C1 segment of cervical spinal cord (tissue), 14 donors: ENCODE data around the gene PKD2.
A peak's percentile ranks its signal among the peaks of the same experiment; 100 is the strongest.

Experiments
- DNase-seq, 14 donors: peaks; one replicate each; lab custom pipeline; 2025; lab: John Stamatoyannopoulos, UW

The PKD2 gene

GRCh38 chr4:88007304-88008121, at the start of gene PKD2:
Gene PKD2 (plus strand): TSS chr4:88007635. CDS start chr4:88007734, 99 bp downstream.
- peak; percentile 12 to 89 (median 74) for DNase-seq

GRCh38 chr4:87961993-87962392, 45.4 kb upstream of the PKD2 start:
- DNase-seq = no peak

DNA sequence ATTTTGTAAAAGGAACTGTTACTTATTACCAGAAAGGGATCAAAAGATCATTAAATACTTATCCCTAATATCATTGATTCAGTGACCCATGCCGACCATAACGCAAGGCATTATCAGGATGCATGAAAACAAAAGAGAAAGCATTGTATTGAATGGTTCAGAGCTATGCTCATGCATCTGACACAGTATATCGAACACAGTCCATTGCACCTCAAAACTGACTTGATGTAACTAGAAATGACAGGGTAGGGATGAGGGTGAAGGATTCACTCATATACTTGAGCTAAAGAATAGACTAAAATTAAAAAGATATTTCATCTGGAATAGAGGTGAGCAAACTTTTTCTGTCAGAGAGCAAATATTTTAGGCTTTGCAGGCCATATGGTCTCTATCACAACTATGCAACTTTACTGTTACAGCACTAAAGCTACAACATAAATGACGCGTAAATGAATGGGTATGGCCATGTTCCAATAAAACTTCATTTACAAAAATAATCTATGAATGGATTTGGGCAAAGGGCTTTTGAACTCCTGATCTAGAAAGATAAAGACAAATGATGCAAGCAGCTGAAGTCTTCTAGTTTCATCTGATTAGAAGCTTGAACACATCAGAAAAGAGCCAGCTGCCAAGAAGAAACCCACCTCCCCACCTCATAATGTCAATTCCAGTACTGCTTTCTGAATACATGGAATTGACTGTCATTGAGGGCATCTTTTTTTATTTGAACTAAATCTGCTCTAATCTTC, 44.9 kb upstream of the PKD2 start:
- DNase-seq = no peak

DNA sequence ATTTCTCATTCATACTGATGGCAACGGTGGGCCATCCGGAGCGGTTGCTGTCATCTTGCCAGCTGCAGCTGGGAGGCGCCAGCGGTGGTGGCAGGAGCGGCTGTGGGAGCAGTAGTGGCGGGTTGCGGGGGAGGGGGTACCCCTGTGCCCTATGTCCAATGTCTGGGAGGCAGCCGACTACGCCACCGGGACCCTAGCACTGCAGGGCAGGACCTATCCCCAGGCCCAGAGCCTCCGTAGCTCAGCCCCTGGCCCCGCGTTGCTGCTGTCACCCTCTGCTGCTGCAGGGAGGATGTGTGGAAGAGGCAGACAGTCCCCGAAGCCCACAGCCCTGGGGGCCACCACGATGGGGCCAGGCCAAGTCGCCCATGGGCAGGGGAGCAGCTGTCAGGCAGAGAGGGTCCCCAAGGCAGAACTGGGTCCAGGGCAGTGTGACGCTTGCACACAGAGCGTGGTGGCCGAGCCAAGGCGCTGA, 41.9 kb upstream of the PKD2 start:
- DNase-seq = no peak

DNA sequence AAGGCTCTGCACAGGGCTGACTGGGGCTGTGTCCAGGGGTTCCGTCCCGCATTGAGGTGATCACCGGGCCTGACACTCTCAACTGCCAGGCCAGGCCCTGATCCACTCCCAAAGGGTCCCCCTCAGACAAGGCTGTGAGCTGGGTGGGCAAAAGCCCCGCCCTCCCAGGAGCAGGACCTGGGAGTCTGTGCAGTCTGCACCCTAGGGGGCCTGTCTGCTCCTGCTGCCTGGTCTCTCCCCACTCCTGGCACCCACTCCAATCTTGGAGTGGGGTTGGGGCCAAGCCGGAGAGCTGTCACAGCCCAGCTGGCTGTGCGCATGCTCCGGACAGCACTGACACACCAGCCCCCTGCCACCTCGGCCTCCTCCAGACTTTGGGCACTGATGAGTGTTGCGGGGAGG, 41.3 kb upstream of the PKD2 start:
- no peak for DNase-seq

DNA sequence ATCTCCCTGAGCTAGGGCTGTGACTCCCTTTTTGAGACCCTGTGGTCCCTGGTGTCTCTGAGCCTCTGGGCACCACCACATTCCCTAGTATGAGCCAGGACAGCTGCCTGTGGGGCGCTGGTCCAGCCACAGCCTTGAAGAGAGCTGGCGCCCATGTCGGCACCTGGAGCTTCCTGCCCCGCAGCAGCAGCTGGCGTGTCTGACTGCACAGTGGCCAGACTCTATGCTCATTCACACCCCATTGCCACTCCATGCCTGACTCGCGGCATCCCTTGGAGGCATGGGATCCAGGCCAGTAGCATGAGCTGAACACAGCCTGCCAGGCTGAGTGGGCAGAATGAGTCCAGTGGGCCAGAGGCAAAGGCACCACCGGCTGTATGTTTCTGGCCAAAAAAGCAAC, 40.2 kb upstream of the PKD2 start:
- DNase-seq = peak in 1 of 14 donors; percentile 14

DNA sequence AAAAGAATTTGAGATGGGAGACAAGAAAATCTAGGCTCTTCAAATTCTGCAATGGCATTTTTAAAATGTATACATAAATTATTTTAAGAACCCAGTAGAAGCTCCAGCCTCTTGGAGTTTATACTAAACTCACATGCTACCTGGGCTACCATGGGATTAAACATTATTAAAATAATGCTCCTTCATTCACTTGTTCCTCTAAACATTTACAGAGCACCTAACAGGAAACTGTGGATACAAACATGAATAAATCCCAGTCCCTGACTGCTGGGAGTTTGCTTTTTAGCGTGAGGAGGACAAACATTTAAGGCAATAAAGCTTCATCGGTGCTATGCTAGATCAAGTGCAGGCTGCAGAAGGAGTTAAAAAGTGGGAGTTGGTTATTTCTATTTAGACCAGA, 37.3 kb upstream of the PKD2 start:
- no peak for DNase-seq

DNA sequence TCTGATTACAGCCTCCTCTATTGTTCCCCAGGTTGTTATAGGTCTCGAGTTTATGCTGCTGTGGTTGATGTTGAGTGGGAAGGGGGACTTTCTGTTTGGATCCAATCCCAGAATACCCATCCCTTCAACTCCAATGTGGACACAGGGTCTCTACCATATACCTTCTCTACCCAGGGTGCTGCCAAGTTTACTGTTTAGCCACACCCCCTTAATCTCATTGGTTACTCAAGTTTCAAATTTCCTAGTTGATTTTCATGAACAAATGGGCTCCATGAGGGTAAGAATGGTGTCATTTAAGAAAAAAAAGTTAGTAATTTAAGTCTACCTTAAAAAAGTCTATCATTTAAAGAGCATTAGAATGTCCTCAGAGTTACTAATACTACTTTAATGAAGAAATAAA, 35.6 kb upstream of the PKD2 start:
- DNase-seq = no peak

DNA sequence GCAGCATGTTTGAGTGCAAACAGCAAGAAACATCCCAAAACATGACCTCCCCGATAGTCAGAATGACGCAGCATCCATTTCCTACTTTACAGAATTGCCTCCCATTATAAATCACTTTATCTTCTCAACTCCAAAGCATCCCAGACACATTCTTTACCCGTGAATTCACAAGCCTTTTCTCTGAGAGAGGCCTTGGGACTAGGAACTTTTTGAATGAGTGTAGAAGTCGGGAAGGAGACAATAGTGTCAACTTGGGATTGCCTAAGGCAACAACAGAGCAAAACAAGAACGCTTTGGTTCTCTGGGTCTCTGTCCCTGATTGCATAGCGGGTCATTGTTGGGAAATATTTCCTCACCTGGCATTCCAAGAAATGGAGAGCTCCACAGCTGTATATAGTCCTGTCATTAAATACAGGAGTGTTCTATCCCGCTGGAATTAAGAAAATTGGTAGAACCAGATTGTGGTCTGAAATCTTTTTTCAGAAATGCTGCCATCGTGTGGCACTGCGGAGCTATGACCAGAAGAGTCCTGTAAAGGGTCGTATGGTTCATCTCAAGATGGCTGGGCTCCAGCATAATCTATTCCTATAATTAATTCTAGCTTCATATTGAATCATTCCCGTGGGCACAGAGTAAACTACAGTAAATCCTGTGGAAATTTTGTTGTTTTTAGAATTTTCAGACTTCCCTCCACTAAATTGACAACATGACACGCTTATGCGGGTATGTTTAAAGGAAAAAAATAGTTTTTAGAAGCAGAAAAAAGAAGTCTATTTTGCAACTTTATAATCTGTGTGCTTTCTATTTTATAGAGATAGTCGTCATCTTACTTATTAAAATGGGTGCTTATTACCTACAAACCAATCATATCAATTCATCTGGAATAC, 33.9 kb upstream of the PKD2 start:
- DNase-seq = peak in 10 of 14 donors; percentile 9 to 82 (median 52)

DNA sequence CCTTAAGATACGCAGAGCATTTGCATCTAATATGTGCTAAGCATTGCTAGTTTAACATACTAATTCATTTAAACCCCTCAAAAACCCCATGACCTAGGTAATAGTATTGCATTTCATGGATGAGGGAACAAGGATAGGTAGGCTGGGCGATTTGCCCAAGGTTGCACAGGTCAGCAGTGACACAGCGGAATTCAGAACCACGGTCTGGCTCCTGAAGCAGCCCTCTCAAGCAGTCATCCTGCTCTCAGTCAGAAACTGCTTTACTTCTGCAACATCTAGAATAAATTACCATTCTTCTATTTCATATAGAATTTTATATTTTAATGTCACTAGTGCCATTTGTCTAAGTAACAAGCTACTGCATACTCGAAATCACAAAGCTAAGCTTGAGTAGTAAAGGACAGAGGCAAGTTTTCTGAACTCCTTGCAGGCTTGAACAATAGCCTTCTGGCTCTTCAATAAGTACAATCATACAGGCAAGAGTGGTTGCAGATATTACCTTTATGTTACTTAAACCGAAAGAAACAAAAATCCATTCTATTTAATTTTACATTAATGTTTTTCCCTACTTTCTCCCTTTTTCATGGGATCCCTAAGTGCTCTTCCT, 32.5 kb upstream of the PKD2 start:
- peak in 2 of 14 donors; percentile 12 to 24 for DNase-seq

GRCh38 chr4:87975466-87975865, 32.0 kb upstream of the PKD2 start, which contains the start of gene SPP1:
Gene SPP1 (plus strand): TSS chr4:87975714. CDS start chr4:87976896, 1,182 bp downstream.
- DNase-seq = peak in 13 of 14 donors; percentile 3 to 75 (median 67)

GRCh38 chr4:87977521-87978278, 29.7 kb upstream of the PKD2 start:
- DNase-seq = peak in 8 of 14 donors; percentile 11 to 64 (median 30)

- DNase-seq = peak in 2 of 14 donors; percentile 18 to 22
Measured at GRCh38 chr4:87978681-87979080, 28.8 kb upstream of the PKD2 start.

- no peak for DNase-seq
Measured at GRCh38 chr4:87979810-87980209, 27.6 kb upstream of the PKD2 start.

DNA sequence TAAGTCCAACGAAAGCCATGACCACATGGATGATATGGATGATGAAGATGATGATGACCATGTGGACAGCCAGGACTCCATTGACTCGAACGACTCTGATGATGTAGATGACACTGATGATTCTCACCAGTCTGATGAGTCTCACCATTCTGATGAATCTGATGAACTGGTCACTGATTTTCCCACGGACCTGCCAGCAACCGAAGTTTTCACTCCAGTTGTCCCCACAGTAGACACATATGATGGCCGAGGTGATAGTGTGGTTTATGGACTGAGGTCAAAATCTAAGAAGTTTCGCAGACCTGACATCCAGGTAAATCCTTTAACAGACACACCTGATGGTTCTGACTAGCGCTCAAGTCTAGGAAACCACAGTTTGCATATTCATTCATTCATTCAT, 25.9 kb upstream of the PKD2 start:
- DNase-seq = no peak

DNA sequence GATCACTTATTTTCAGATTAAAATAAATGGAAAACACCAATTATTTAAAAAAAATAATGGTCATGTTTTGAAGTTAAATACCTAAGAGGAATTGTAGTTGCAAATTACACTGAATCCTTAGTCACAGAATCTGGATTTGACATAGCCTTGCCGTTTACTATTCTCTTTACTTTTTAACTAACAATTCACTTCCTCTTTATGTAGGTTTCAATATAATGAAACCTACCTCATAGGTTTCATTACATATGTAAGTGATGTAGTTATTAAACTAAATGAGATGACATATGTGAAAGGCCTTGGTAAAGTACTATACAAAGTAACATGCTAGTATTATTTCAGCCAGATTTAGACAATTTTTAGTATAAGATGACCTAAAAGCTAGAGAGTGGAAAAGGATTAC, 25.4 kb upstream of the PKD2 start:
- DNase-seq = no peak

- peak in 1 of 14 donors; percentile 16 for DNase-seq
Measured at GRCh38 chr4:87982446-87983010, 24.9 kb upstream of the PKD2 start.

- no peak for DNase-seq
Measured at GRCh38 chr4:87983996-87984395, 23.4 kb upstream of the PKD2 start.

- DNase-seq = peak in 13 of 14 donors; percentile 17 to 69 (median 60)
Measured at GRCh38 chr4:87985097-87985886, 22.1 kb upstream of the PKD2 start.
